GM21447 (cell line): ENCODE data around the gene PGGHG.

Experiments used
- ATAC-seq: cut with Tn5 transposase; IDR thresholded peaks from one replicate; pipeline ENCODE4 v1.9.1; 2021; ENCODE audit not compliant: unreplicated experiment

The PGGHG gene

DNA sequence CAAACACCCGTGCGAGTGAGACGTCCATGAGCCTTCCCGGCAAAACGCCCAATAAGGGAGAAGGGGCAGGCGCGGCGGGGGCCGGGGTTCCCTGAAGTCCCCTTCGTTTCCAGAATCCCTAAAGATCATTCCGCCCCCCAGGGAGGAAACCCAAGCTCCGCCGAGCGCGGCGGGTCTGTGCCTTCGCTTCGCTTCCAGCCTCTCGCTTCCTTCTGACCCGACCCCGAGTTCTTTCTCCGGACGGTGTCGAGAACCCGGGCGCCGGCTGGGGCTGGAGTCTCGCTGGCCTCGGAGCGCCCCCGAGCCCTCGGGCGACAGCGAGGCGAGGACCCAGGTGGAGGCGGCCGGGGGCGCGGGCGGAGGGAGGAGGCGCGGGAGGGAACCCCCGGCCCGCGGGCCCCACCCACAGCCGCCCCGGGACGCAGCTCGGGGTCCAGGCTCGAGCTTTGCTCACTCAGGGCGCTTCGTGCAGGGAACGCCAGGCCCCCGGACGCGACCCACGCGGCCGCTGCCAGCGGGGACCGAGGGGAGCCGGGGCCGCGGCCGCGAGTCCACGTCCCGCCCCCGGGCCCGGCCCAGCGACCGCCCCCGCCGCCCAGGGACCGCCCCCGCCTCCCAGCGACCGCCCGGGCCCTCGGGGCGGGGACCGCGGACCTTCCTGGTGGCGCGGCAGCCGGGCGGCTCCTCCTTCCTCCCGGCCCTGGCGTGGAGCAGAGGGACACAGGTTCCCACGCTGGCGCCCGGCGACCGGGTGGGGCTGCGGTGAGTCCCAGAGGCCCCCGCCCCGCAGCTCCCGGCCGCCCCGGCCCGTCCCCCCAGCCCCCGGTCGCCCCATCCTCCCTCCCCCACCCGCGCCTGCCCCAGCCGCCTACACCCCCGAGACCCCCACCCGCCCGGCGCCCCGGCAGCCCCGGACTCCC lies at the start of gene PGGHG:
TSS of gene PGGHG (plus strand) at position 649 of the 920 bp plus-strand sequence. CDS start 691 bp downstream, outside the sequence.
- ATAC-seq = peak; percentile 62

DNA sequence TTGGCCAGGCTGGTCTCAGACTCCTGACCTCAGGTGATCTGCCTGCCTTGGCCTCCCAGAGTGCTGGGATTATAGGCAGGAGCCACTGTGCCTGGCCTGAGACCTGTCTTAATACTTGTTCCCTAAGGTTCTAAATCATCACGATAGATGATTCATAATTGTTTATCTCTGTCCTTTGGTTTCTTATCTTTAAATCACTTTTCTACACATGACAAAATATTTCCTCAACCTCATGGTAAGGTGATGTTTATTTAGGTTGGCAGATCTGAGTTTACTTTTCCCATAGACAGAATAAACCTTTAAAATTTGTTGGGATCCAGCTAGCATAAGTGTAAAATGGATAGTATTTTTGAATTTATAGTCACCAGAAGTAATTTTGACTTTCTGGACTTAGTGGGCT lies 48.6 kb upstream of the PGGHG start:
- no peak for ATAC-seq

DNA sequence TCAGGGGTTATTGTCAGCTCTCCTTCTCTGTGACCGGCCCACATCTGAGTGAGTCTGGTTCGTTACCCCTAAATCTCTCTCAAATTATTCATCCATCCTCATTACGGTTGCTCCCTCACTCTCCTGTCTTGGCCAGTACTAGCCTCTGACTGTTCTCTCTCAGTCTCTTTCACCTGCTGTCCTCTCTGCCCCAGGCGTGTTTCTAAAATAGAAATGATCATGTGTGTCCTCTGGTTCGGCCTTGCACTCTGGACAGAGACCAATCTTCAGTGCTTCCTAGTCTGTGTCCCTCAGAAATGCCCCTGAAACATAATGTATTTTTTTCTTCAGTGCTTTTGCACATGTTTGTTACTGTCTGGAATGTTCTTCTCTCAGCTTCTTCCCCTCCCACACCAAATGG lies 47.3 kb upstream of the PGGHG start:
- no peak for ATAC-seq

DNA sequence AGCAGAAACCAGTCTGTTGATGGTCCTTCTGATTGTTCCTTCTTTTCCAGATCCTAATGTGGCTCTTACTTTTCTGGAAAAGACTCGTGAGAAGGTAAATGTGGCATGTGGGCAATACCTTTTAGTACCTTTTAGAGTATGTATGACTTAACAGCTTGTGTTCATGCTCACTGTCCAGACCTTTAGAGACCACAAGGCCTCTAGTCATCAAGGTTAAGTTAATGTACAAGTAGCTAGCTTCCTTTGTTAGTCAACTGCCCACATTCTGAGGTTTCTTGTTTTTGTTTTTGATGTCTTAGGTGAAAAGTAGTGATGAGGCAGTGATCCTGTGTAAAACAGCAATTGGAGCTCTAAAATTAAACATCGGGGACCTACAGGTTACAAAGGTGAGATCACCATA lies 44.5 kb upstream of the PGGHG start:
- no peak for ATAC-seq

DNA sequence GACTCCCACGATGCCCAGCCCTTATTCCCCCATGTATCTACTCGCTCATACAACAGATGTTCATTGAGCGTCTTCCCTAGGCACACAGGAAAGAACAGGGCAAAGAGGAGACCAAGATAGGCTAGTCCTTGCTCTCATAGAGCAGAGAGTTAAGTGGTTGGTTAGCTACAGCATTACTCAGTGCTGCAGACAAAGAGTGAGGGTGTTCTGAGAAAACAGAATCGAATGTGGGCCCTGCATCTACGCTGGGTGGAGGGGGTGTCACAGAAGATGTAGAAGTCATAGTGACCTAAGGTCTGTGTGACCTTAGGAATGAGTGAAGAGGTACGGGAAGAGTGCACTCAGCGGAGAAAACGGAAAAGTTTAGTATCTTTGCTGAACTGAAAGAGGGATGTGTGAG lies 39.9 kb upstream of the PGGHG start:
- ATAC-seq = no peak

DNA sequence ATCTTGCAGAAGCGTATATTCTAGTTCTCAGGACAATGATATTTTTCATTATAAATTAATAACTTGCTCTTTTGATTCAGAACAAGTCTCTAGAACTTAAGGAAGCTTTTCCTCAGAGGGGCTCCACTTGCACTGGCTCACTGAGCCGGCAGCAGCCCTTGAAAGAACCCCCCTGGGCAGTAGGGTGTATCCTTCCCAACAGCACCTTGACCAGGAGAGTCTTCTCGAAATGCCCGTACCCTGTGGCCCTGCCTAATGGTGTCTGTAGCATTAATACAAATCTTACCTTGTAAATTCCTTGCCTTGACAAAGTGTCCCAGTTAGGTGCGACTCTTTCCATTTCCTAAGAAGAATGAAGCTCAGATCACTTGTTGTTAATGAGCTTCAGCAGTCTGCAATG lies 38.7 kb upstream of the PGGHG start:
- no peak for ATAC-seq

DNA sequence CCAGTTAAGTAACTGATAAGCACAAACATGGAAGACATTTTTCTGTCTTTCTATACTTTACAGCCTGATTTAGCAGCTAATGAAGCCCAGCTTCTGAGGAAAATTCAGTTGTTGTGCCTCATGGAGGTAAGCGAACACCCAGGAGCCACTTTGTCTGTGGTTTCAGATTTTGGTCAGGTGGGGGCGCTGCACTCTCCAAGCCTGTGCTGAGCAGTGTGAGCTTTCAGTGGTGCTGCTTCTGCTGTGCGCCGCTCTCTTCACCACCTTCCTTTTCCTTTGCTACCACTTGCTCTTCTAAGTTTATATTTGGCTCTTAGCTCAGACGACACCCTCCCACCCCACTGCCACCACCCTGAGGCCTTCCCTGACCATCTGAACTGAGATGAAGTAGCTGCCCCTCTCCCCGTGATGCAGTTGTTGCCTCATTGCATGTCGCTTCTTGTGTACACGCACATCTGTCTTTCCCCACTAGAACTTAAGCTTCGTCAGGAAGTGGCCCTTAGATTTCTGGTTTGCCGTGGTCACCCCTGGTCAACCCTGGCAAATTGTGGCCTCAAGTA lies 38.1 kb upstream of the PGGHG start:
- no peak for ATAC-seq

DNA sequence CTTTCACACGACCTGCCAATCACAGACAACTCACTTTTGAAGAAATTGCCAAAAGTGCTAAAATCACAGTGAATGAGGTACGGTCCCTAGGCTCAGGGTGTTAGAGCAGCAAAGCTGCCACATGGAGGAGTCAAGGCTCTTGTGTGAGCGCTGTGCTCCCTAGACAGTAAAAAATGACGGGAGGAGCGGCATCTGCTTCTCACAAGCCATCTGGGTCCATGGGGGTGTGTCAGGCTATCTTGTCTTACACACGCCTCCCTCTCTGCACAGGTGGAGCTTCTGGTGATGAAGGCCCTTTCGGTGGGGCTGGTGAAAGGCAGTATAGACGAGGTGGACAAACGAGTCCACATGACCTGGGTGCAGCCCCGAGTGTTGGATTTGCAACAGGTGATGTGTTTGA lies 37.4 kb upstream of the PGGHG start:
- no peak for ATAC-seq

DNA sequence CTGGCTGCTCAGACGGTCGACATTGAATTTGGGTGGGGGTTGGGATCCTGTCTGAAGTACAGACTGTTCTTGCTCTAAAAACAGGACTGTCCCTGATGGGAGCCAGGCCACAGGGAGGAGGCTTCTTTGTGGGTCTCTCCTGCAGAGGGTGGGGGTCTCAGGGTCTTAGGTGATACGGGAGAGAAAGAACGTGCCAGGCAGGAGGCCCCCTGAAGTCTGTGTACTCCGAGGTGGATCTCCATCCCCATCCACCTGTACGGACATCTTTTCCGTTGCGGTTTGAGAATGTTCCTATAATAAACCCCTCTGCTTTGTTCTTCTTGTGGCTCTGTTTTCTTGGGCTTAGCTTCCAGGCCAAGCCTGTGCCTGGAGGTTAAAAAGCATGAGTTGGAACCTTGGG lies 36.3 kb upstream of the PGGHG start:
- ATAC-seq = no peak

DNA sequence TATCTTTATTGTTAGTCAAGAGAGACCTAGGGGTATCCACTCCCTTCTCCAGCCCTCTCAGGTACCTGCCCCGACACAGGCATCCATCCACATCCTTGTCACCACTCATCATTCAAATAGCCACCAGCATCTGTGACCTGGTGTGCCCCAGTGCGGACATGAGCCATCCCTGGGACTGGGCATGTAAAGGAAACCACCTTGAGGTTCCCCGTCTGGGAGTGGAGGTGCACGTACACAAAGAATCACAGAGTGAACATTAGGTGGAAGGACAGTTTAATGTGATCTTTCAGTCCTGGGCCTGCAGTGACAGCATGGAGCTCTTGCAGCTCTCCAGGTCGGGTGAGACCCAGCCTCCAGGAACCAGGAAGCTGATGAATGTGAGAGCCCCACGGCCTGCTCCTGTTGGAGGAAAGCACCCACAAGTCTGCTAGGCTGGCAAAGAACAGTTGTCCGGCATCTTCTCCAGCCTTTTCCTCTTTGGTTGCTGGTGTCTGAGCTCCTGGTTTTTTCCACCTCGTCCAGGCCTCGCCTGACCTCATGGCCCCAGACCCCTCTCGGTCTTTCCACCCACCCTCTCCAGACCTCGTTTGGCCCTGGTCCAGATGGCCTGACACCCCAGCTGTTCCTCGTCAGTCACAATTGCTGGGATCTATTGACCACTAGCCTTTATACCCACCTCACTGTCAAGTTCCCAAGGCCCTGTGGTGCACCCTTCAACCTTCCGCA lies 35.6 kb upstream of the PGGHG start:
- no peak for ATAC-seq

DNA sequence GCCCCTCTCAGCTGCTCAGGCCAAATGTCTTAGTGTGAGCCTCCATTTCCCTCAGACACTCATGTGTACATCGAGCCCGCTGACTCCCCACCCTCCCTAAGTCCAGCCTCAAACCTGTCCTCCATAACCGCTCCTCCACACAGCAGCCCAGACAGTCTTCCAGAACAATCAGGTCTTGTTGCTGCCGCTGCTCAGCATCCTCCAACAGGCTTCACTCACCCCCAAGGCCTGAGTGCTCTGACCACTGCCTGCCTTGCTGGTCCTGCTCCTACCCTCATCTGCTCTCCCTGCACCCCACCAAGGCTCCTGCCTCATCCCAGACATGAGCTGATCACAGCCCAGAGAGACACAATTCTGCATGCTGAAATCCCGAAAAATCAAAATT lies 35.0 kb upstream of the PGGHG start:
- no peak for ATAC-seq

DNA sequence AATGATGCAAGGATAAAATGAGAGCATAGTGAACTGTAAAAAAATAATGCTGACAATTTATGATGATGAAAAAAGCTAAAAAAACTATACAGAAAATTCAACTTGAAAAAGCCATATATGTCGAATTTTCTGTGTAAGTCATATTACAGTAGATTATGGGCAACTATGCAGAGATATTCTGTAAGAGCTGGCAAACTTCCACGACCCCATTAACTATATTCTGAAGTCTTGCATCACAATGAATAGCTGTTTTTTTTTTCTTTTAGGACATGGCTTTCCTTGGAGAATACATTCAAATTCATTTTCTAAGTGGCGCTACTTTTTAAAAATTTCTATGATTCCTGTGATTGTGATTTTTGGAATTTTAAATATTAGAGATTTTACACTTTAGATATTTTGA lies 33.8 kb upstream of the PGGHG start:
- ATAC-seq = no peak

DNA sequence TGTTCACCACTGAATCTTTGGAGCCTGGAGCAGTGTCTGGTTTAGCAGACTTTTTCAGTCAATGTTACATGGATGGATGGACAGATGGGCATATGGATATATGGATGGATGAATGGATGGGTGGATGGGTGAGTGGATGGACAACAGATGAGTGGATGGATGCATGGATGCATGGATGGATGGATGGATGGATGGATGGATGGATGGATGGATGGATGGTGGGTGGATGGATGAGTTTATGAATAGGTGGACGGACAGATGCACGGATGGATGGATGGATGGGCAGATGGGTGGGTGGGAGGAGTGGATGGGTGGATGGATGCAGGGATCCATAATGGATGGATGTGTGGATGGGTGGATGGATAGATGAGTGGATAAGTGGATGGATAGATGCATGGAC lies 33.1 kb upstream of the PGGHG start:
- ATAC-seq = no peak

DNA sequence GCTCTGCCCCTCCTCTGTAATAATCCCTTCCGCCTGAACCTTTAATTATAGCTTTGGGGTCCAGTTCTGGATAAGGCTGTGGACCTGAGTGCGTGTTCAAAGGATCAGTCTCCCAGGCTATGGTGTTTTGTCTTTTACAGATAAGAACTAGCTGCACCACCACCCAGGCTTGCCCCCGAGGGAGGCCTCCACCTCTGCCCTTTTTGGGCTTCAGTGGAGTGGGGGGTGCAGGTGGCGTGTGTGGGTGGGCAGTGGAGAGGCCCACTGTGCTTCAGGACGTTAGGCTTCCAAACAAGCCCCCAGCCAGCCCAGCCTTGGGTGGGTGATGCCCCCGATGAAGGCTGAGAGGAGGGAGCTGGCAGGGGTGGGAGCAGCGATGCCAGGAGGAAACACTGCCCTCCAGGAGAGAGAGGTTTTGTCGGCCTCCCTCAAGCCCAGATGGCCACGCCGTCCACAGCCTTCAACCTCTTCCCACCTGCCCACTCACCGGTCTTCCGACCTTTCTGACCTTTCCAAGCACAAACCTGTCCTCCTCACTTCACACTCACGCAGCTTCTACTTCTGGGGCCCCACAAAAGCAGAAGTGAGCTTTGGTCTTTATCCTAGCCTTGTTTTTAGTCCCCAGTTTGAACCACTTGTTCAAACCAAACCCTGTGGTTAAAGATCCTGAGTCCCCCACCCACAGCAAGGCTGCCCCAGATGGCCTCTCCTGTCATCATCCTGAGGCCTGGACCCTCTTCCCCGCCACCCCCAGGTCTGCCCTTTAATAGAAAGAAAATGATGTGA lies 31.8 kb upstream of the PGGHG start:
- no peak for ATAC-seq

DNA sequence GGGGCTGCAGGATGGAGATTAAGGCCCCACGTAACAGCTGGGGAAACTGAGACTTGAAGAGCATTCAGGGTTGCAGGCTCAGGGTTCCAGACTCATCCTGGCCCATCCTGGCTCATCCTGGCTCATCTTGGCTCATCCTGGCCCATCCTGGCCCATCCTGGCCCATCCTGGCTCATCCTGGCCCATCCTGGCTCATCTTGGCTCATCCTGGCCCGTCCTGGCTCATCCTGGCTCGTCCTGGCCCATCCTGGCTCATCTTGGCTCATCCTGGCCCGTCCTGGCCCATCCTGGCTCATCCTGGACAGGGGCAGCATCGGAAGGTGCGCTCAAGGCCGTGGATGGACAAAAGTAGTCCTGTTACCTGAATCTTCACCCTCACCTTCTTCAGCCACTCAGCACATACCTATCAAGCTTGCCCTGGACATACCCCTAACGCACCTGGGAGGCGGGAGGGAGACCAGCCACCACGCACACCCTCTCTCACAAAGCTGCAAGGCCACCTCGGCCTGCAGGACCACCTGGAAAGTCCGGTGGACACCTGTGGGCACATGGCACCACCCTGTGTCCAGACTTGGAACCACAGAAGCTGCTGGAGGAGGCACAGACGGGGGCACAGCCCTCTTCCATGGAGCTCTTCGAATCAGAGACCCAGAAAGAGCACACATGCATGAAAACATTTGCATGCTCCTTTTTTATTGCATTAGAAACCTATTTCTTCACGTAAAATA lies 31.0 kb upstream of the PGGHG start:
- no peak for ATAC-seq

DNA sequence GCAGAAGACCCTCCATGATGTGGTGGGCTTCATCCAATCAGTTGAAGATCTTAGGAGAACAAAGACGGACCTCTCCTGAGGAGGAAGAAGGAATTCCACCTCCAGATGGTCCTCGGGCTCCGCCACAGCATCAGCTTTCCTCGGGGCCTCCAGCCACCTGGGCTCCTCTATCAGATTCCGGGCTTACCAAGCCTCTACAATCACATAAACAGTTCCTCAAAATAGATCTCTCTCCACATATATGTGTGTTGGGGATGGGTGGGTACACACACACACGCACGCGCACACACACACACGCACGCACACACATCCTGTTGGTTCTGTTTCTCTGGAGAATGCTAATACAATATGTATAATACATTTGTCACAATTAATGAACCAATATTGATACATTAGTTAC lies 29.5 kb upstream of the PGGHG start:
- ATAC-seq = no peak

DNA sequence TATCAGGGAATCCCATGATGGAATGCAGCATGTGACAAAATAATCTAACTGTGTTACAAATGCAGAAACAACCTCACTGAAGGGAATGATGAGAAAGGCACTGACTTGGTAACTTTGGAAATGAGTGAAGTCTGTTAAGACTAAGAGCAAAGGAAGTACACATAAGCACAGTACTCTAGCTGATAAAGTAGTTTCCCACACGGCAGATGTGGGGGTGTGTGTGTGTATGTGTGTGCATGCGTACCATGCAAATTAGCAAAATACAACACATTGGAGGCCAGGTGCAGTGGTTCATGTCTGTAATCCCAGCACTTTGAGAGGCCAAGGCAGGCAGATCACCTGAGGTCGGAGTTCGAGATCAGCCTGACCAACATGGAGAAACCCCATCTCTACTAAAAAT lies 27.3 kb upstream of the PGGHG start:
- ATAC-seq = no peak

DNA sequence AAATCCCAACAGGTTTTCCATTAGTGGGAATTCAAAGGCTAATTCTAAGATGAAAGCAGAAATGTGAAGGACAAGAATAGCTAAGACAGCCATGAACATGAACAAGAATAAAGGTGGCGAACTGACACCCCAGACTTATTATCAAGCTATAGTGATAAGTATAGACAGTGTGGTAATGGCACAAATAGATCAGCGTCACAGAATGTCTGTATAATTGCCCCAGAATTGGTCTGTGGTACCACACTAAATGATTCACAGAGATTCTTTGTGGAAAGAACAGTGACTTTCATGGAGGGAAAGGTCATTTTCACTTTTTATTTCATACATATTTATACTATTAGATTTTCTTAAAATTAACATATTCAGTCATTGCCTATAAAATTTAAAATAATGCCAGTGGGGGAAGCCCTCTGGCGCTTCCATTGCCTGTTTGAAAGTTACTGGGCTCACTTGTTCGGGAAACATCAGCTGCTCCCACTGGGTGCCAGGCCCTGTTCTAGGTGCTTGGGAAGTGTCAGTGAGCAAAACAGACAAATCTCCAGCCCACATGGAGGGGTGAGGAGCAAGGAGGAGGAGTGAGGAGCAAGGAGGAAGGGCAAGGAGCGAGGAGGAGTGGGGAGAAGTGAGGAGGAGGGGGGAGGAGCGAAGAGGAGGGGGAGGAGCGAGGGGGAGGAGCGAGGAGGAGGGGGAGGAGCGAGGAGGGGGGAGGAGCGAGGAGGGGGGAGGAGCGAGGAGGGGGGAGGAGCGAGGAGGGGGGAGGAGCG lies 22.1 kb upstream of the PGGHG start:
- no peak for ATAC-seq

DNA sequence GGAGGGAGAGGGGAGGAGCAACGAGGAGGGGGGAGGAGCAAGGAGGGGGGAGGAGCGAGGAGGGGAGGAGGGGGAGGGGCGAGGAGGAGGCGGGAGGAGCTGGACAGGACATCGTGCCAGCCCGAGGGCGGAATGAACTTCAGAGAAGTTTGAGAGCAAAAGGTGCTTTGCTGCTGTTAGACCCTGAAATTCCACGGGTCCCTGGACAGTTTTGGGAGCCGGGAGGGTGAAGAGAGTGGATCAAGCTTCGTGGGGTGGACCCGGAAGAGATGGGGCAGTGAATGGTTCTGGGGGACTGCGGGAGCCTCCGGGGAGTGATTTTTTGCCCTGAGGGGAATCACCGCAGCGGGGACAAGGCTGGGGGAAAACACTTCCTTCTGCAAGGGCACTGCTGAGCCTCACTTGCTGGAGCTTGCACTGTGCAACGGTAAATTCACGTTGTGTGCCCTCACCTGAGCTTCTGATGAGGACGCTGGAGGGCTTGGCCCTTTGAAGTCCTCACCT lies 21.4 kb upstream of the PGGHG start:
- ATAC-seq = no peak

DNA sequence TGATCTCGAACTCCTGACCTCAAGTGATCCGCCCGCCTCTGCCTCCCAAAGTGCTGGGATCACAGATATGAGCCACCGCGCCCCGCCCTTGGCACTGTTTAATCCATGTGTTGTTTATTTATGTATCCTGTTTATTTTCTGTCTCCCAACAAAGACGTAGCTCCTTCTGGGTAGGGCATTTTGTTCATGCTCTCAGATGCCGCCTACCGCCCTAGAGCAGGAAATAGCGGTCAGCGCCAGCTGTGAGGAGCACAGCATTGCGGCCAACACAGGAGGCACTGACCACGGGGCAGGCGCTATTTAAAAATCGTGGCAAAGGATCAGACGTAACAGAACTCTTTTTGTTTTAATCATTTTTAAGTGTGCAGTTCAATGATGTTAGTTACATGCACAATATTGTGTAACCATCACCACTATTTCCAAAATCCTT lies 20.2 kb upstream of the PGGHG start:
- peak; percentile 44 for ATAC-seq
